Hindlimb muscle (tissue), 1 donor: ENCODE data around the gene MYLK3. TPM values are rescaled to one million over a fixed set of nuclear protein-coding genes. Genes with fewer than 3 reads are reported as not detected.
A peak's percentile ranks its signal among the peaks of the same experiment; 100 is the strongest.
"Not testable (repeated sequence)": the region's sequence is repeated elsewhere in the genome, so short reads cannot be mapped to it uniquely, and the experiment has no call there.

Source experiments
- DNase-seq: peaks from one replicate; pipeline ENCODE4 v3.0.0-alpha.2; 2013
- polyA plus RNA-seq: library from polyadenylated mRNA; unstranded; fragments of 120-200 nt; gene quantifications from one replicate; pipeline ENCODE4 v1.2.1, GENCODE V29; 2013; ENCODE audit not compliant: insufficient read length

MYLK3 gene
- 7.9 TPM for polyA plus RNA-seq

GRCh38 chr16:46747777-46748651 lies at the start of gene MYLK3:
MYLK3 (minus strand) TSS chr16:46748344; CDS start chr16:46748193, 151 bp downstream.
- DNase-seq = no peak

- DNase-seq = no peak
These were observed 49.4 kb upstream of the MYLK3 start for GRCh38 chr16:46797501-46797900.

- DNase-seq = no peak
These were observed 48.7 kb upstream of the MYLK3 start for GRCh38 chr16:46796764-46797269.

GRCh38 chr16:46793841-46794240 lies 45.7 kb upstream of the MYLK3 start:
- DNase-seq = no peak

GRCh38 chr16:46790599-46791270 lies 42.6 kb upstream of the MYLK3 start:
- no peak for DNase-seq

GRCh38 chr16:46789499-46790414 lies 41.6 kb upstream of the MYLK3 start:
- peak; percentile 32 for DNase-seq

- DNase-seq = no peak
These were observed 40.8 kb upstream of the MYLK3 start for GRCh38 chr16:46788891-46789474.

- DNase-seq = no peak
These were observed 39.8 kb upstream of the MYLK3 start for GRCh38 chr16:46787909-46788308.

- no peak for DNase-seq
These were observed 37.1 kb upstream of the MYLK3 start for GRCh38 chr16:46785076-46785845.

GRCh38 chr16:46784569-46784968 lies 36.4 kb upstream of the MYLK3 start:
- not testable (repeated sequence) for DNase-seq

- no peak for DNase-seq
These were observed 35.7 kb upstream of the MYLK3 start for GRCh38 chr16:46783800-46784199.

GRCh38 chr16:46782320-46782719 lies 34.2 kb upstream of the MYLK3 start:
- no peak for DNase-seq

- no peak for DNase-seq
These were observed 29.7 kb upstream of the MYLK3 start for GRCh38 chr16:46777804-46778203.

- DNase-seq = no peak
These were observed 27.1 kb upstream of the MYLK3 start for GRCh38 chr16:46775214-46775613.

- DNase-seq = no peak
These were observed 26.6 kb upstream of the MYLK3 start for GRCh38 chr16:46774743-46775177.

- no peak for DNase-seq
These were observed 24.3 kb upstream of the MYLK3 start for GRCh38 chr16:46772463-46772862.

- no peak for DNase-seq
These were observed 20.7 kb upstream of the MYLK3 start for GRCh38 chr16:46768809-46769208.

GRCh38 chr16:46765050-46765449 lies 16.9 kb upstream of the MYLK3 start:
- DNase-seq = no peak

GRCh38 chr16:46763147-46763546 lies 15.0 kb upstream of the MYLK3 start:
- DNase-seq = no peak

GRCh38 chr16:46762583-46762982 lies 14.4 kb upstream of the MYLK3 start:
- DNase-seq = no peak

GRCh38 chr16:46759309-46759708 lies 11.2 kb upstream of the MYLK3 start:
- no peak for DNase-seq
